NAMALWA (cell line): Measurements from ENCODE around the gene SCFD2.
"Not testable (repeated sequence)": the region's sequence is repeated elsewhere in the genome, so short reads cannot be mapped to it uniquely, and the experiment has no call there.

Experiments
- DNase-seq: peaks from one replicate; pipeline ENCODE4 v3.0.0-alpha.2; 2015; ENCODE audit warnings: low spot score

SCFD2 gene

DNA sequence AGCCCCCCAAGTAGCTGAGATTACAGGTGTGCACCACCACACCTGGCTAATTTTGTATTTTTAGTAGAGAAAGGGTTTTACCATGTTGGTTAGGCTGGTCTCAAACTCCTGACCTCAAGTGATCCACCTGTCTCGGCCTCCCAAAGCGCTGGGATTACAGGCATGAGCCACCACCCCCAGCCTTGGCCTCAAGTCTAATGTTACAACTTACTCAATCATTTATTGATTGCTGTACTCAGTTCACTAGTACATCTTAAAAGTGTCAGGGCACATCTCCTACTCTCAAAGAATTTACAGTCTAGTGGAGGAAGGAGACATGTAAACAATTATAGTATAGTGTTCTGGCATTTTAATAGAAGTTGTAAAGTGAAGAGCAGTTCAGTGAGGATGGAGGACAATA lies 19.5 kb downstream of the SCFD2 start:
- not testable (repeated sequence) for DNase-seq

DNA sequence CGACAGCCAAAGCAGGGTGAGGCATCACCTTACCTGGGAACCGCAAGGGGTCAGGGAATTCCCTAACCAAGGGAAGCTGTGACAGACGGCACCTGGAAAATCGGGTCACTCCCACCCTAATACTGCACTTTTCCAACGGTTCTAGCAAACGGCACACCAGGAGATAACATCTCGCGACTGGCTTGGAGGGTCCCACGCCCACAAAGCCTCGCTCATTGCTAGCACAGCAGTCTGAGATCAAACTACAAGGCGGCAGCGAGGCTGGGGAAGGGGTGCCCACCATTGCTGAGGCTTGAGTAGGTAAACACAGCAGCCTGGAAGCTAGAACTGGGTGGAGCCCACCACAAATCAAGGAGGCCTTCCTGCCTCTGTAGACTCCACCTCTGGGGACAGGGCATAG lies 25.7 kb downstream of the SCFD2 start:
- DNase-seq = not testable (repeated sequence)

DNA sequence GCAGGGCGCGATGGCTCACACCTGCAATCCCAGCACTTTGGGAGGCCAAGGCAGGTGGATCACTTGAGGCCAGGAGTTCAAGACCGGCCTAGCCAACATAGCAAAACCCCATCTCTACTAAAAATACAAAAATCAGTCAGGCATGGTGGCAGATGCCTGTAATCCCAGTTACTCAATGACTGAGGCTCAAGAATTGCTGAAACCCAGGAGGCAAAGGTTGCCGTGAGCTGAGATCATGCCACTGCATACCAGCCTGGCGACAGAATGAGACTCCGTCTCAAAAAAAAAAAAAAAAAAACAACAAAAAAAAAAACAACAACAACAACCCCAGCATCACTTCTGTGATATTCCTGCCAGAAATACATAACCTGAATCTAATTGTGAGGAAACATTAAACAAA lies 30.9 kb downstream of the SCFD2 start:
- DNase-seq = not testable (repeated sequence)

DNA sequence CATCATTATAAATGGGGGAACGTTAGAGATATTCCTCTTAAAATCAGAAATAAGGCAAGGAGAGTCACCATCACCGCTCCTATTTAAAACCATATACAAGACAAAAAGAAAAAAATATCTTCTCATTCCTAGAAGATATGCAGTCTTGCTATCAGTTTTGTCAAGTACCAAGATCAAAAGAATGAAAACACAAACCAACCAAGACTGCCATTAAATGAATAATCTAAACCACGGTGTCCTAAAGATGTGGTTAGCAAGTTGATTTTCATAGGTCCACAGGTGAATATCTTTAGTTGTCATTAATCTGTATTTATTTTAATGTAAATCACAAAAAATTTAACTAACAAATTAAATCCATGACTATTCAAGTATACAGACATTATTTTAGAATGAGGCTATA lies 39.3 kb downstream of the SCFD2 start:
- no peak for DNase-seq

DNA sequence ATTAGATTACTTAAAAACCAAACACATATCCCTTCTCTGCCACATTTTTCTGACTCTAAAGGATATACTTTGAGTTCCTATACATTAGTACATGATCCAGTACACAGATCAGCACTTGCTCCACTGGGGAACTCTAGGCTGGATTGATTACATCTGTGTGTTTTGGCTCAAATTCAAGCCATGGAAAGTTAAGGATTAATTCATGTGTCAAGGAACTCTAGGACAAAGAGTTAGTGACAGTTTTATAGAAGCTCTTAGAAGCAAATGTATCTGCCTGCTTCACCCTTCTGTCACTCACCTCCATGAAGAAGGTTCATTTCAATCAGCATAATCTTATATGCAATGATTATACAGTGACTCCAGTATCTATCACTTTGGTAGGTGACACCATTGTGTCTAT lies 43.2 kb downstream of the SCFD2 start:
- no peak for DNase-seq

DNA sequence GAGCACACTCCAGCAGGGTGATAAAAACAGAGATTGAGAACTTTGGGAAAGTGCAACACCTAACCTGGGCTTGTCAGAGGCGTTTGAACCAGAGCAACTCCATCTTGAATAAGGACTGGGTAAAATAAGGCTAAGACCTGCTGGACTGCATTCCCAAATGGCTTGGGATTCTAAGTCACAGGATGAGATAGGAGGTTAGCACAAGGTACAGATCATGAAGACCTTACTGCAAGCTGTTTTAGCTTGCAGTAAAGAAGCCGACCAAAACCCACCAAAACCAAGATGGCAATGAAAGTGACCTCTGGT lies 43.9 kb downstream of the SCFD2 start:
- no peak for DNase-seq

DNA sequence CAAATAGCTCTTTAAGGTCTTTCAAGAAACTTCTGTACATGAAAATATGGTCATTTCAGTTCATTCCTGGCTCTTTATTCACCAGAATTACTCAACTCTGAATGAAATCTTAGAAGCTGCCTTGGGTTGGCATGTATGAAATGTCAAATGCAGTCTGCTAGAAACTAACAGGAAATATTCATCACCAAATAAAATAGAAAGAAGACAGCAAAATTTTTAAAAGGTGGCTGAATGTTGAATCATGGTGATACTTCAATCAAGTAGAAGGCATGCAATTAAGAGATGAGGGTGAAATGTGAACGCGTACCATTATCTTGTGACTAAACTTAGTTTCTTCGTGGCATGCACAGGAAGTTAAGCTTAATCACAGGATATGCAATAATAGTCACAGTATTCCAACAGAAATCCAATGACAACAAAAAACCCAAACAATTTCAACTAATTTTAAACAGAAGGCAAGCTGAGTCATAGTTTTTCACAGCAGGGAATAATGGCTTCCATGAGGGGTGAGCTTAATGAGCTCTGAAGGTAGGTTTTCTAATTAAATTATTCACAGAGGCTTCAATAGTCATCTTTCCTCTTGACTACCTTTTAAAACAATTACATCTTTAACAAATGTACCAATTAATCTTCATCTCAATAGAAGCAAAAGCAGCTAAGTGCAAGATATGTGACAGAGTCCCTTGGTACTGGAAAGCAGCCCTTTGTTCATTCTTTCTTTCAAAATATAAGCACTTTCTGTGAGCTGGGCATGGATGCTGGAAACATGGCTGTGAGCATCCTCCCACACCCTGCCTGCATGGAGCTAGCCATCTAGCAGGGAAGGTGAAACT lies 44.5 kb downstream of the SCFD2 start:
- DNase-seq = no peak

DNA sequence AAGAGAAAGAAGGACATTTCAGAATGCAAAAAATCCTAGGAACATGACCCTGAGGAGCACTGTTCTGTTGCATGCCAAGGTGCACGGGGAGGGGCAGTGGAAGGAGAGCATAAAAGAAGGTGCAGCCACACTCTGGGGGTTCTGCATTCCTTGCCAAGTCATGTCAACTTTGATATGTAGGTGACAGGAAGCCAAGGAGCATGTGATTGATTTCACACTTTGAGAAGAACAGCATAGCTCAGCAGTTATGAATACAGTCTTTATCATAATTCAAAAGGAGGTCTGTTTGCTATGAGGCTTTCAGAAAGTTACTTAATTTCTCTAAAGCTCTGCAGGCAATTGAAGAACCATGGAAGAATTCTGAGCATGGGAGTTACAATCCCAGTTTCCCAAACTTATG lies 50.6 kb downstream of the SCFD2 start:
- no peak for DNase-seq

DNA sequence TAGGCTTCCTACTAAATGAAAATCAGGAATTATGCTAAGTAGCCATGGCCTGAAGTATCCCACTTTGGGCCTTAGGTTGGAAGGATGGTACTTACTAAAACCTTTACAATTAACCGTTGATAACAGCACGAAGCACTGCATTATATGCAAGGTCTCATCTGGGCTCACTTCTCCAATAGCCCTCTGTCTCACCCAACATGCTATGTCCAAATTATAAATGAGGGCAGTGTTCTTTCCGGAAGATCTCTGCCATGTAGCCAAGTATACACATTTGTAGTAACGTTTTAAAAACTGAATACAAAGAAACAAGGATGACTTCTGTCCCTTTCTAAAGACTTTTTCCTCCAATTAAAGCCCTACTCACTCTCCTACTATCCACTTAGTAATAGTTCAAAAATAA lies 51.6 kb downstream of the SCFD2 start:
- DNase-seq = no peak

DNA sequence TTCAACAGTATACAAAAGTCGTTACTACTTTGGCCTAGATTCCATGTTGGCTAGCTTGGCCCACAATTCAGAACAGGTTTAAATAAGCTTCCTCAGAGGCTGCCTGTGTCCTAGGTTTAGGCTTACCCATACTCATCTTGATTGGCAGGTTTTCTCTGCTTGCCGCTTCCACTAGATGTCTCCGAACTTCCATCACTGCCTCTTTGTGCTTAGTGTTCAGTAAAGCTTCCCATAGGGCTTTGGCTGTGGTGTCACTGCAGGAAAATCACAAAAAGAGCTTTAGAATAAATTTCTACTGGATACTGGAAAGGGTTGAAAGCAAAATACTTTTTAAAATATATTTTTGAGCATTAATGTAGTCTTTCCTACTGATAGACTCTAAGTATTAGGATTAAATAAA lies 52.4 kb downstream of the SCFD2 start:
- no peak for DNase-seq

DNA sequence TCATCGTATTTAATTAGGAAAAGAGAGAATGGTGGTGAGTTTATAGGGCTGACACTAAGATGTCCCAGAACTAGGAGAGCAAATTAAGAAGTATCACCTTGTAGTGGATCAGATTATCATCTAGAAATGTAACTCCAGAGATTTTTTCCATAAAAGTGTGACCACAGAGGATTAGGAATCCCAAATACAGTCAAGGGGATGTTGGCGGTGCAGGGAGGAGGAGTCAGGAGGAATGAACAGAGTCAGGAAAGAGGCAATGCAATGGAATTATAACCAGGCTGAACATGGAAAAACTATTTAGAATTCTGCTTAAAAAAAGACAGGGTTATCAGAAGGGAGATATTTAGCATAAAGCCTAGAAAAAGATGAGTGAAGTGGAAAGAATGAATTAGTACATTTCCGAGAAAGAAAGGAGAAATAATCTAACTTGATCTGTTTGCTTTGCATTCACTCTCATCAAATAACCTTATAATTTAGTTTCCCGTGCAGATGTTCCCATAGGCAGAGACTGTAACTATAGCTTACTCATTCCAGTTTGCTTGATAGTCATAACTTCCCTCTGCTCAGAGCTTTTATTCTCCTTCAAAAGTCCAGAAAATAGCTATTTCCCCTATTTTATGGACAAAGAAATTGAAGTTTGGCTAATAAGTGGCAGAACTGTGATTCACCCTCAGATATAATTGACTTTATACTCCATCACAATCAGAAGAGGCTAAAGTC lies 56.4 kb downstream of the SCFD2 start:
- no peak for DNase-seq

DNA sequence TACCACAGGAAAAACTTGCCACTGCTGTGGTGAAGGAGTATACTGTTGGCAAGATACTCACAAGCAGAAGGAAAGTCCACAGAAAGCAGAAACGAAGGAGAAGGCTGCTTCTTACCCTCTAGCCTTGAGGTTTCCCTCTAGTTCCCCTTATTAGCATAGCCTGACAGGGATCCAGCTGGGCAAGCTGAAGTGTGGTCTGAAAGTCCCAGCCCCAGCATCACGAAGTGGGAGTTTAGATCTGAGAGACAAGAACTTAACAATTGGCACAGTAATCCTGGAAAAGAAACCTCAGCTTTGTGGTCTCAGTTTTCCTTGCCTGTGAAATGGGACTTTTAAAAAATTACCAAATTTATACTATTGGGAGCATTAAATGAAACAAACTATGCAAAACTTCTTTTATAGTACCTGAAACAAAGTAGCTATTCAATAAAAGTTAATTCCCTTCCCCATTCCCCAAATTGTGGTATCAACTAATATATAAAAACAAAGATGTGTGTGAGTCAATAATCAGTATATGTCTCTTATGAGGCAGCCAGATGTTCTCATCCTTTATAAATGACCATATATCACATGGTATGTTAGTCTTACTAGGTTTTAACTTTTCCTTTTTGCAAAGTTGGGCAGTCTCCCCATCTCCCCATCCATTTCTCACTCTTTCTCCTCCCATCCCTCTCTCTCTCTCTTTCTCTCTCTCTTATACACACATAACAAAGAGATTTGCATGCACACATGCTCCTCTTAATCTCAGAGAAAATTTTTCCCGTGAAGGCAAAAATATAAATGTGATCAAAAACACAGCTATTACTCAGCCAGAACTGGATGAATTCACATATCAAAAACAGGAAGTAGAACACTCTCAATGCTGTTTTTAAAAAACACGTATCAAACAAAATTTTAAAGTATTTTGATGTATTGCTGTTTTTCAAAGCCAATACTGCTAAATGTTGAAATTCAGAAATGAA lies 57.8 kb downstream of the SCFD2 start:
- no peak for DNase-seq

DNA sequence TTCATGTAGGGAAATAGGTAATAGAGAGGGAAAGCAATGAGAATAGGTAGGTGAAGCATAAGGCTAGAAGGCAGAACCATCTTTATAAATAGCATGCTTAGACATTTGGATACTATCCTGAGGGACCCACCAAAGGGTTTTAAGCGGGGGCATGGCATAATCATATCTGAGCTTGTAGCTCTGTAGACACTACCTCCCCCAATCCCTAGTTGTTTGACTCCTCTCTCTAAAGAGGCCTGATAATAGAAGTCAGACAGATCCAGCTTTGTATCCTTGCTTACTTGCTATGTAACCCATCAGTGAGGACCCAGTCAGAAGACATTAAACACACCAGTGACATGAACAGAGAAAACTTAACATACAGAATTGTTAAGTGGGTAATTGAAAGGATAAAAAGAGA lies 58.7 kb downstream of the SCFD2 start:
- no peak for DNase-seq

DNA sequence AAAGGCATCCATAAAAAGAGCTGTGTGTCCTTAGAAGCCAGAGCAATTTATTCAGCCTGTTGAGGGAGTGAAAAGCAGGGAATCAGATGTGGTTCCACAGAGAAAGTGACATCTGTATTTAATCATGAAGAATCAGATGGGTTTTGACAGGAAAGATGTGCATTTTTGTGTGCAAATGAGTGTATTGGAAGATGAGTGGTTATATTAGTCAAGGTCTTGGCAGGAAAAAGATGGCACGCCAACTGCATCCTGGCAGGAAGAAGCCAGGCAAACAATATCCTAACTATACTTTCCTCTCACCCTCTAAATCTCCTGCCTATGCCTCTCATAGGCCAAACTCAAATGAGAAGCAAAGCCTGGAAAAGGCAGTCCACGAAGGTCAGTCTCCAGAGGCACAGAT lies 59.1 kb downstream of the SCFD2 start:
- no peak for DNase-seq

DNA sequence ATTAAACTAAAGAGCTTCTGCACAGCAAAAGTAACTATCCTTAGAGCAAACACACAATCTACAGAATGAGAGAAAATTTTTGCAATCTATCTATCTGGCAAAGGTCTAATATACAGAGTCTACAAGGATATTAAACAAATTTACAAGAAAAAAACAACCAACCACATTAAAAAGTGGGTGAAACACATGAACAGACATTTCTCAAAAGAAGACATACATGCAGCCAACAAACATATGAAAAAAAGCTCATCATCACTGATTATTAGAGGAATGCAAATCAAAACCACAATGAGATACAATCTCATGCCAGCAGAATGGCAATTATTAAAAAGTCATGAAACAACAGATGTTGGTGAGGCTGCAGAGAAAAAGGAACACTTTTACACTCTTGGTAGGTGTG lies 73.7 kb downstream of the SCFD2 start:
- DNase-seq = not testable (repeated sequence)

DNA sequence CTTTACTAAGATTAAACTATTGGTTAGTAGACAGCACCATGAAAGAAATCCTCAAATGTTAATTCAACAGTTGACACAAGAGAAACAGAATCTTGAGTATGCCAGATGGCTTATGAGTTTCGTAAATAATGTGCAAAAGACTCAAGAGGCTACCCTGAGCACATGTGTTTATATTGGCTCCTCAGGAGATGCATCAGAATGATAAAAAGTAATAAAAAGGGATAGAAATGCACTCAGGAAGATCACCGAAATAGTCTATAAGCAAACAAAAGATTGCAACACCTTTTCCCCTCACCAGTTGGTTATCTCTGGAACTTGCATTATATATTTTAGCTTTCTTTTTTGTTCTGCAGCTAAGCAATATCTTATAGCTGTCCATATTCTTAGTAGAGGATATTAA lies 84.4 kb downstream of the SCFD2 start:
- no peak for DNase-seq

DNA sequence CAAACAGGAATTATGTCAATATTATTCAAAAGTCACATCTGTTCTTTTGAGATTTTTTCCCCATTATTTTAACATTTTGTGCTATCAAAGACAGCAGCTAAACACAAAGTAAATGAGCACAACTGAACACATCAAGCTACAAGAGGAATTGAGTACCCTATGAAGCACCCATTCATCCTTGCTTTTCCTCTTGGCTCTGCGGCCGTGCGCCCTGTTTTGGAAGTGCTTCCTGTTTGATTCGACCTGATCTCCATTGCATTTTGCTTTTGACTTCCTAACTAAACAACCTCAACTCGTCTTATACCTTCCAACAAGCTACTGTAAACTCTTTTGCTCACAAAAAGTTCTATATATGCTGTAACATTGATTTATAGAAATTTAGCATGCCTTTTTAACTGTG lies 85.0 kb downstream of the SCFD2 start:
- no peak for DNase-seq

DNA sequence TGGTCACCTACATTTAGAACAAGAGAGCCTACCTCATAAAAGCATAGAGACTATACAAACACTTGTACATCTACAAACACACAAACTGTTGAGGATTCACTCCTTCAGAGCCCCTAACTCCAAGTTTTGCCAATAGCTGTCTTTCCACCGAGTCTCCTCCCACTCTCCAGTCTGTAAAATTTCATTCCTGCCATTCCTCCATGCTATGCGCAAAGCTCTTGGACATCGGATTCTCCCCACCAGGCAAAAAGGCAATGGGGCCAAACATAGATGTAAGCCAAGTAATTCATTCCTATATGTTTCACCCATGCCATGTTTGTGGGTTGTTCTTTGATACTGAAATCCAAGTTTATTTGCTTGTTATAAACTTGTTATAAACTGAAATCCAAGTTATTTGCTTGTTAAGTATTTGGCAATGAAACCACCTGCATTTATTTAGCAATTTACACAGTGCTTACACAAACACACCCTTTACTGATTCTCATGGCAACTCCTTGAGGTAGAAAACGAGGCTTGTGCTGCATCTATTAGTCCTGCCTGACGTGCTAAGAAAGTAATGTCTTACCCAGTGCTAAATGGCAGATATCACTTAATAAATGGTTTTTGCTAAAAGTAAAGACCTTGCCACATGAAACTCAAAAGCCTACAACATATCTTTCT lies 91.1 kb downstream of the SCFD2 start:
- DNase-seq = no peak

DNA sequence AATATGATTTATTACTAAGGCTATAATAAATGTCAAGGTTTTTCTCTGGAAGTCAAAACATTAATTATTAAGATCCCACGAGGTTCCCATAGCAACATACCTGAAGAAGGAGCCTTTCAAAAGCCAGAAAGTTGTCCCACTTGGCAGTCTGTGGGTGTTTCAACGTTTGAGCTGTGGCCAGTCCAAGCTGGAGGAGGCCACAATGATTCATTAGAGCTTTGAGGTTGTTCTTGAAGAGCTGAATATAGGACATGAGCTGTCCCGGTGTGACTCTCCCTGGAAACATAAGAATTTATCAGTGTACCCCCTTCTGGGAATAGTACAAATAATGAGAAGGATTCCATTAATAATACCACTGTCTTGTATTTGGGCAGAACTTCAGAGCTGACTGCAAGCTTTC lies 92.1 kb downstream of the SCFD2 start:
- no peak for DNase-seq

DNA sequence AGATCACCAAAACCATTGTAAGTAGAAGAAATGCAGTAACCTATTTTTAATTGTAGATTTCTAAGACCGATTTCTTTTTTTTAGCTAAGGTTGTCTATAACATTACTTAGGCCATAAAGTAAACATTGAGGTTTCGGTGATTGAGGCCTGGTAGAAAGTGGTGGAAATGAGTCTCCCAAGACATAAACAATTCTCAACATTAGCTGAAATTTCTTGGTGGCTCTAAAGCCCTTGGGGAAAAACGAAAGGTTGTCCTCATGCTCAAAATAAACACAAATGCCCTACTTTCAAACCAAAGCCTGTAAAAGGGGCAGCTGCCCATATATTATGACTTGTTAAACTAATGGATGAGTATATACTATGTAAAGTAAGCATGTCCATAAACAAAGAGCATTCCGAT lies 98.8 kb downstream of the SCFD2 start:
- DNase-seq = no peak

DNA sequence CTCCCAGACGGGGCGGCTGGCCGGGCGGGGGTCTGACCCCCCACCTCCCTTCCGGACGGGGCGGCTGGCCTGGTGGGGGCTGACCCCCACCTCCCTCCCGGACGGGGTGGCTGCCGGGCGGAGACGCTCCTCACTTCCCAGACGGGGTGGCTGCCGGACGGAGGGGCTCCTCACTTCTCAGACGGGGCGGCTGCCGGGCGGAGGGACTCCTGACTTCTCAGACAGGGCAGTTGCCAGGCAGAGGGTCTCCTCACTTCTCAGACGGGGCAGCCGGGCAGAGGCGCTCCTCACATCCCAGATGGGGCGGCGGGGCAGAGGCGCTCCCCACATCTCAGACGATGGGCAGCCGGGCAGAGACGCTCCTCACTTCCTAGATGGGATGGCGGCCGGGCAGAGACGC lies 109.9 kb downstream of the SCFD2 start:
- DNase-seq = not testable (repeated sequence)

DNA sequence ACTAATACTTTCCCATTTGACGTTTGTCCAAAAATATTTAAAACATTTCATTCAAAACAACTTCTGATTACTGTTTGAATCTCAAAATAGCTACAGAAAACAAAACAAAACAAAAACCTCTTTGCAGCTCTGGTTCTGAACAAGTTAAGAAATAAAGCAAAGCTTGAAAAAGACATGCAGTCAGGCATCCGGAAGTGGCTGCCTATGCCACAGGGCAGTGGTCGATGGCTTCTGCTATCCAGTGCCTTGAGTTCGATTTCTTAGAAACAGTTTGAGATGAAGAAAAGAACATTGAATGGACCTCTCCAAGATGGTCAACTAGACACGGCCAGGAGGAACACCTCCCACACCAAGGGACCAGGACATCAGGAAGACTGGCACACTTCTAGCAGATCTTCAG lies 125.3 kb downstream of the SCFD2 start:
- no peak for DNase-seq
